ENCODE results near the gene TRAK1.

The TRAK1 gene

DNA sequence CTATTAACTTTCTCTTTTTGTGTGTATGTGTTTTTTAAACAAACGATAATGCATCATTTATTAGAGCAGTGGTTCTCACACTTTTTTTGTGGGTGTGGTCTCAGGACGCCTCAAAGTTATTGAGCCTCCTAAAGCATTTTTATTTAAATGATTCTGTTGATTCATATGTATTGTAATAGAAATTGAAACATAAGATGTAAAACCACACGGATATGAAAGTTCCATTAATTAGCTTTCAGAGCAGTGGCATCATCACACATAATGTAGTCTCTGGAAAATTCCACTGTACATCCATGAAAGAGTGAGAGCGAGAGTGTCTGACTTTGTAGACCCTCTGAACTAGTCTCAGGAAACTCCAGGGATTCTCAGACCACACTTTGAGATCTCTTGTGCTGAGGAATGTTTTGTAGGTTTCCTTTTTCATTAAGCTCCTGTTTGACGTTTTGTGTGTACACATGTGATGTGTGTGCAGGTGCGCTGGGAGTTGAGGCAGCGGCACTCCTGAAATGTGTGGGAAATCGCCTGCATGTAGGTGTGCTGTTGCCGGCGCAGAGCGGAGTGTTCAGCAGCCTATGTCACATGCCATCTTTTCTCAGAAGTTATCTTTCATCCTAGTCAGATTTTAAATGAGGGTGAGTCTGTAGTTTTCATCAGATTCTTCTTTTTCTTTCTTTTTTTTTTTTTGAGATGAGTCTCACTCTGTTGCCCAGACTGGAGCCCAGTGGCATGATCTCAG, 5.3 kb upstream of the TRAK1 start:
- TF ChIP-seq, protein P1, sequence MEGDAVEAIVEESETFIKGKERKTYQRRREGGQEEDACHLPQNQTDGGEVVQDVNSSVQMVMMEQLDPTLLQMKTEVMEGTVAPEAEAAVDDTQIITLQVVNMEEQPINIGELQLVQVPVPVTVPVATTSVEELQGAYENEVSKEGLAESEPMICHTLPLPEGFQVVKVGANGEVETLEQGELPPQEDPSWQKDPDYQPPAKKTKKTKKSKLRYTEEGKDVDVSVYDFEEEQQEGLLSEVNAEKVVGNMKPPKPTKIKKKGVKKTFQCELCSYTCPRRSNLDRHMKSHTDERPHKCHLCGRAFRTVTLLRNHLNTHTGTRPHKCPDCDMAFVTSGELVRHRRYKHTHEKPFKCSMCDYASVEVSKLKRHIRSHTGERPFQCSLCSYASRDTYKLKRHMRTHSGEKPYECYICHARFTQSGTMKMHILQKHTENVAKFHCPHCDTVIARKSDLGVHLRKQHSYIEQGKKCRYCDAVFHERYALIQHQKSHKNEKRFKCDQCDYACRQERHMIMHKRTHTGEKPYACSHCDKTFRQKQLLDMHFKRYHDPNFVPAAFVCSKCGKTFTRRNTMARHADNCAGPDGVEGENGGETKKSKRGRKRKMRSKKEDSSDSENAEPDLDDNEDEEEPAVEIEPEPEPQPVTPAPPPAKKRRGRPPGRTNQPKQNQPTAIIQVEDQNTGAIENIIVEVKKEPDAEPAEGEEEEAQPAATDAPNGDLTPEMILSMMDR (IDR thresholded peaks at IDR 0.05; ENCODE audit: low read length, missing control alignments): no peak
- no peak overlapping the region for H3K4me3 ChIP-seq (replicated peaks; ENCODE audit: low read depth, low read length)
- no peak for DNase-seq (ENCODE audit: low read depth)

DNA sequence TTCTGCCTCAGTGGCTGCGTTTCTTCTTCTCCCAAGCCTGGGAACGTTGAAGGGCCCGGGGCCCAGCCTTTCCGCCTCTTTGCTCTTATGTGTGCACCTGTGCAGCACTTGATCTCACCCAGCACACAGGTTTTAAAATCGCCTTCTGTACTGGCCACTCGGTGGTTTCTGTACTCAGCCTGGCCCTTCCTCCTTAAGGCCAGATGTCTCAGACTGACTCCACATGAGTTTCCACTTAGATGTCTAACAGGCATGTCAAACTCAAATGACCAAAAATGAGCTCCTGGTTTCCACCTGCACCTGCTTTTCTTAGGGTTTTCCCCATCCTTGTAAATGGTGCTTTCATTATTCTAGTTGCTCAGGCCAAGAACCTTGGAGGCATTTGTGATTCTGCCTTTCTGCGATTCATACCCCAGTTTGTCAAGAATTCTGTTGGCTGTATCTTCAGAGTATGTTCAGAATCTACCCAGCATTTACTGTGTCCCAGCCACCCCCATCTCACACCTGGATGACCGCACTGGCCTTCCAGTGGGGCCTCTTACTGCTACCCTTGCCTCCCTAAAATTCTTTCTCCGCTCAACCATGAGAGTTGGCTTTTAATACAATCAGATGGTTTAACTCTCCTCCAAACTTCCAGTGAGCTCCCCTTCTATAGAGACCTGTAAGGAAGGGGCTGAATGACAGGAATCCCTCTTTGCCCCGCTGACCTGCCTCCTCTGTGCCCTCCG, 2.2 kb upstream of the TRAK1 start:
- no peak overlapping the region for H3K4me3 ChIP-seq (replicated peaks; ENCODE audit: low read depth, low read length)
- TF ChIP-seq, protein P1 (IDR thresholded peaks at IDR 0.05; ENCODE audit: low read length, missing control alignments): no peak
- DNase-seq (ENCODE audit: low read depth): no peak

DNA sequence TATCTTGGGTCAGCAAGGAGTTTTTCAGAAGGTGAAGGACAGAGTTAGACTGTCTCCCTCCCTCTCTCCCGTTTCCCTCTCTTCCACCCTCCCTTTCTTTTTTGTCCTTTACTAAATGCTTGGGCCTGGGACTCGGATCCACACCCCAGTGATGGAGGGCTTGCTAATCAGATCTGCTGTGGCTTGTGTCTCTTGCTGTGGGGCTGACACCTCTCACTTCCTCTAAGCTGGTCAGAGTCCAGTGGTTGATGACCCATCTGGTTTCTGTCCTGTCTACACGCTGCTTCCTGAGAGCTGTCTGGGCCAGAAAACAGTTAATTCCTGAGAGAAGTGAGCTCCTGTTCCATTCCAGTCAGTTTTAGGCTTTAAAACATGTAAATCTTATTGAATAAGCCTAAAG, 849 bp downstream of the TRAK1 start:
- DNase-seq (ENCODE audit: low read depth): no peak
- no peak overlapping the region for H3K4me3 ChIP-seq (replicated peaks; ENCODE audit: low read depth, low read length)
- TF ChIP-seq, protein P1 (IDR thresholded peaks at IDR 0.05; ENCODE audit: low read length, missing control alignments): no peak

DNA sequence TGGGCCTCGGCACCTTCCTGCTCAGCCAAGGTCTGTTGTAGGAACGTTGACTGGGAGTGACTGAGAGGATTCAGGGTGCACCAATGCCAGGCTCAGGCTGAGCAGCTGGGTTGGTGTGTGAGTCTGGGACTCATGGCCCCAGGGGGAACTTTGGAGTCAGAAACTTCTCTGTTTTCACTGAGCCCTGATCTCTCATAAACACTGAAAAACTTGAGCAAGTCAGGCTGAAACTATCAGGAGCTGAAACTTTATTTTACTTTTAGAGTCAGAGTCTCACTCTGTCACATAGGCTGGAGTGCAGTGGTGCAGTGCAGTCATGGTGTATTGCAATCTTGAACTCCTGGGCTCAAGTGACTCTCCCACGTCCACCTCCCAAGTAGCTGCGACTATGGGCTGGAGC, 3.0 kb downstream of the TRAK1 start:
- TF ChIP-seq, protein P1 (IDR thresholded peaks at IDR 0.05; ENCODE audit: low read length, missing control alignments): no peak
- DNase-seq (ENCODE audit: low read depth): no peak
- H3K4me3 ChIP-seq (replicated peaks; ENCODE audit: low read depth, low read length): no peak overlapping the region

DNA sequence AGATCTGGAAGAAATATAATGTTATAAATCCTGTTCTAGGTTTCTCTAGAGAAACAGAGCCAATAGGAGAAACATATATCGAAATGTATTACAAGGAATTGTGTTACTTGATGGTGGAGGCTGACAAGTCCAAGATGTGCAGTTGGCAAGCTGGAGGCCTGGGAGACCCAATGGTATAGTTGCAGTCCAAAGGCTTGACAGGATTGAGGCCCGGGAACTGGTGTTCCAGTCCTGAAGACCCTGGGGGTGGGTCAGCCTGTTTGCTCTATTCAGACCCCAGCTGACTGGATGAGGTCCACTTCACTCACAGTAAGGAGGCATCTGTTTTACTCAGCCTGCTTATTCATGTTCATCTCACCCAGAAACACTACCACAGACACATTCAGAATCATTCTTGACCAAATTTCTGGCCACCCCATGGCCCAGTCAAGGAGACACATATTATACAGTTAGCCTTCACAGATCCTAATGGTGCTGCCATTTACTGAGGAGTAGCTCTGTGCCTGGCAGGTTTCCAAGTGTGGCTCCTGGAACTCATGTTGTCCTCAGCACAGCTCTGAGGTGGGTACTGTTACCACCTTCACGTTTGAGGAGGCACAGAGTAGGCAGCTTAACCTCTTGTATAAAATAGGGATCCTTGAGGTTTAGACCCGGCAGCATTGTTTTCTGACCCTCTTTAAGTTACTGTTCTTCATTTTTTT, 3.7 kb downstream of the TRAK1 start:
- DNase-seq (ENCODE audit: low read depth): no peak
- TF ChIP-seq, protein P1 (IDR thresholded peaks at IDR 0.05; ENCODE audit: low read length, missing control alignments): no peak

DNA sequence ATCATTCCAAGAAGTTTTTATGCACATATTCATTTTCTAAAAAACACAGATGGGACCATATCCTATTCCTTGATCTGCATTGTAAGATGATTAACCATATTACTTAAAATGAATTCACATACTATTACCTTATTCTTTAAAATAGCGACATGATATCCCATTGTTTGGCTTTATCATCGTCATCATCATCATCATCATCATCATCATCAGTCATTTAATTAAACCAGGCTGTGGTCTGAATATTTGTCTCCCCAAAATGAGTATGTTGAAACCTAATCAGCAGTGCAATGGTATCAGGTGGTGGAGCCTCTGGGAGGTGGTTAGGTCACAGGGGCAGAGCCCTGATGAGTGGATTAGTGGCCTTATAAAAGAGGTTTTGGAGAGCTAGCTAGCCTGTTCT, 4.4 kb downstream of the TRAK1 start:
- TF ChIP-seq, protein P1 (IDR thresholded peaks at IDR 0.05; ENCODE audit: low read length, missing control alignments): no peak

More for the DNA sequence above, 3.7 kb downstream of the TRAK1 start:
- H3K4me3 ChIP-seq (replicated peaks; ENCODE audit: low read depth, low read length): no peak overlapping the region

More for the DNA sequence above, 4.4 kb downstream of the TRAK1 start:
- no peak for DNase-seq (ENCODE audit: low read depth)
- no peak overlapping the region for H3K4me3 ChIP-seq (replicated peaks; ENCODE audit: low read depth, low read length)

Data from fibroblast of pulmonary artery (primary cell).